Psoas muscle (tissue), 8 donors: ENCODE data around the gene RPGRIP1L. TPM values are rescaled to one million over a fixed set of nuclear protein-coding genes. Genes with fewer than 3 reads are reported as not detected.

Source experiments
- ATAC-seq, 4 donors: fragments of 200-7000 bp; cut with Tn5 transposase; one replicate each; pipeline ENCODE4 v1.9.1; 2020; ENCODE audit warnings: moderate library complexity in 3 of 4, mild to moderate bottlenecking in 2 of 4
- DNase-seq, 2 donors: peaks; one replicate each; pipeline ENCODE4 v3.0.0-alpha.2; 2020
- H3K27ac ChIP-seq: fragments of 200-600 bp; one replicate; pipeline ENCODE4 v1.8.0; 2022
- H3K27me3 ChIP-seq, 3 donors: fragments of 200-600 bp in 1 of 3; one replicate each; pipeline versions ENCODE4 v1.6.1 to v1.8.0; 2013 to 2022; ENCODE audit warnings: low read length in 2 of 3, mild to moderate bottlenecking in 2 of 3, moderate library complexity in 1 of 3; ENCODE audit not compliant: insufficient read depth in 3 of 3
- H3K36me3 ChIP-seq, 2 donors: fragments of 200-600 bp in 1 of 2; one replicate each; pipeline versions ENCODE4 v1.6.1 to v1.8.0; 2013 to 2022; ENCODE audit warnings: low read depth in 1 of 2, mild to moderate bottlenecking in 1 of 2, moderate library complexity in 1 of 2; ENCODE audit not compliant: insufficient read depth in 1 of 2
- H3K4me1 ChIP-seq: fragments of 200-600 bp; one replicate; pipeline ENCODE4 v1.8.0; 2022
- H3K4me3 ChIP-seq: fragments of 200-600 bp; one replicate; pipeline ENCODE4 v1.8.0; 2022; ENCODE audit warnings: mild to moderate bottlenecking
- H3K9me3 ChIP-seq: fragments of 200-600 bp; one replicate; pipeline ENCODE4 v1.8.0; 2022
- CTCF ChIP-seq: fragments of 200-600 bp; IDR thresholded peaks from one replicate; pipeline ENCODE4 v1.8.0; 2022; ENCODE audit warnings: antibody characterized with exemption
- WGBS, 3 donors: extraction: QIAGEN DNeasy Blood & Tissue Kit; methylation state at CpG; one replicate each; pipeline versions ENCODE4 v1.1.6 to v1.1.7; 2013; 5-methylcytosine and 5-hydroxymethylcytosine counted together
- intact Hi-C, 2 donors: fragments of 100-400 bp; cut with DNase I; formaldehyde crosslinking; loops; one replicate each; pipeline versions ENCODE4 v1.11.0 to v1.14.2; 2022
- polyA plus RNA-seq, 3 donors: library from polyadenylated mRNA; stranded (reverse); fragments of 200-250 nt; gene quantifications; one replicate each; pipeline ENCODE4 v1.2.3, GENCODE V29; 2013
- total RNA-seq, 4 donors: library from RNA; stranded (reverse); fragmentation: NEBNext Ultra II Directional in 2 of 4; extraction: Animal tissue kit (Norgen Biotek cat#: 25700) in 2 of 4; gene quantifications; one replicate each; pipeline versions ENCODE4 v1.2.1 to v1.2.4, GENCODE V29; 2021 to 2023
- donor health status: healthy with polysubstance abuse.
- donor health status: DM: no; HTN: no; CAD: no; lungs with moderate emphysema.
- donor health status: Bipolar disorder and iron deficiency.
- donor health status: healthy.
- donor health status: DM: yes; HTN: yes; CAD: no.
- donor health status: DM: no; HTN: no; CAD: no.
- donor health status: DM: no; HTN: no; CAD: no.
- donor health status: DM: yes; HTN: yes; CAD: no.

The RPGRIP1L gene
- total and polyA plus RNA-seq, 7 donors = 0.81 to 2.6 (median 1.5) TPM

- no peaks in the 10 kb centered on the region for H3K9me3 ChIP-seq
- intact Hi-C loops = no loop called here
- H3K27me3 ChIP-seq = no peaks in the 10 kb centered on the region
- DNase-seq = no peak
- H3K4me3 ChIP-seq = no peak overlapping the region
- H3K27ac ChIP-seq = no peak overlapping the region
- H3K4me1 ChIP-seq = no peaks in the 10 kb centered on the region
- WGBS, 3 donors = 82 to 94% (median 89%) methylated on average over 4 of the region's 4 CpGs
- no peaks in the 10 kb centered on the region for H3K36me3 ChIP-seq
- no peak for TF ChIP-seq CTCF
- no peak for ATAC-seq
Observed at GRCh38 chr16:53601961-53602360, 101.7 kb downstream of the RPGRIP1L start.

- Histone ChIP-seq H3K36me3 (no peaks in the 10 kb centered on the region), H3K9me3 (peaks cover 5% of the 10 kb centered on the region), H3K27me3 (no peaks in the 10 kb centered on the region), H3K4me3 (no peak overlapping the region), H3K27ac (no peak overlapping the region), H3K4me1 (no peaks in the 10 kb centered on the region)
- TF ChIP-seq CTCF = no peak
- intact Hi-C loops = no loop called here
- ATAC-seq (no peak), DNase-seq (no peak)
- WGBS, 3 donors = 86 to 96% (median 93%) methylated on average over 1 of the region's 1 CpG
Observed at GRCh38 chr16:53600616-53601015, 103.0 kb downstream of the RPGRIP1L start.

GRCh38 chr16:53600126-53600525 is 103.5 kb downstream of the RPGRIP1L start:
- Histone ChIP-seq H3K27ac (no peak overlapping the region), H3K4me1 (no peaks in the 10 kb centered on the region), H3K36me3 (no peaks in the 10 kb centered on the region), H3K4me3 (no peak overlapping the region), H3K9me3 (peaks cover 5% of the 10 kb centered on the region), H3K27me3 (no peaks in the 10 kb centered on the region)
- intact Hi-C loops = no loop called here
- 56 to 66% (median 64%) methylated on average over 3 of the region's 3 CpGs for WGBS, 3 donors
- no peak for TF ChIP-seq CTCF
- no peak for DNase-seq
- no peak for ATAC-seq

- Histone ChIP-seq H3K9me3 (peaks cover 5% of the 10 kb centered on the region), H3K27me3 (no peaks in the 10 kb centered on the region), H3K4me3 (no peak overlapping the region), H3K27ac (no peak overlapping the region), H3K36me3 (no peaks in the 10 kb centered on the region), H3K4me1 (no peaks in the 10 kb centered on the region)
- ATAC-seq = no peak
- 89 to 97% (median 90%) methylated on average over 5 of the region's 5 CpGs for WGBS, 3 donors
- intact Hi-C loops = no loop called here
- no peak for TF ChIP-seq CTCF
- DNase-seq = no peak
Observed at GRCh38 chr16:53599548-53599947, 104.1 kb downstream of the RPGRIP1L start.

GRCh38 chr16:53598511-53599275 is 105.0 kb downstream of the RPGRIP1L start:
- Histone ChIP-seq H3K27me3 (no peaks in the 10 kb centered on the region), H3K9me3 (peaks cover 5% of the 10 kb centered on the region), H3K36me3 (no peaks in the 10 kb centered on the region), H3K4me1 (no peaks in the 10 kb centered on the region), H3K4me3 (no peak overlapping the region), H3K27ac (no peak overlapping the region)
- TF ChIP-seq CTCF = no peak
- 85 to 89% (median 87%) methylated on average over 3 of the region's 3 CpGs for WGBS, 3 donors
- intact Hi-C loops = no loop called here
- DNase-seq = no peak
- ATAC-seq = no peak
